ENCODE results near the gene VAMP8. TPM values are rescaled to one million over a fixed set of nuclear protein-coding genes. Genes with fewer than 3 reads are reported as not detected.

Gene VAMP8
- total RNA-seq, 4 donors from 2014 or later: 78.8 to 144 (median 93.8) TPM

DNA sequence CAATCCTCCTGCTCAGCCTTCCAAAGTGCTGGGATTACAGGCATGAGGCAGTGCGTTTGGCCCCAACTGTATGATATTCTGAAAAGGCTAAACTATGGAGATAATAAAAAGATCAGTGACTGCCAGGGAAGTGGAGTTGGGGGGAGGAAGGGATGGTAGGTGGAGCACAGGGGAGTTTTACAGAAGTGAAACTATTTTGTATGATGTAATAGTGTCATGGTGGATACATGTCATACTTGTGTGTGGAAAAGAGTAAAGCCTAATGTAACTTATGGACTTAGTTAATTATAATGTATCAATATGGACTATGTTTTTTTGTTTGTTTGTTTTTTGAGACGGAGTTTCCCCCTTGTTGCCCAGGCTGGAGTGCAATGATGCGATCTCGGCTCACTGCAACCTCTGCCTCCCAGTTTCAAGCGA is 13.2 kb upstream of the VAMP8 start:
- intact Hi-C loops (cut with DNase I): no loop called here
- DNase-seq: no peak
- Histone ChIP-seq H3K27me3 (no peaks in the 10 kb centered on the region), H3K4me1 (peaks cover 16 to 25% (median 16%) of the 10 kb centered on the region in 3 donors), H3K27ac (no peak overlapping the region), H3K36me3 (peaks cover 0 to 2% (median 0%) of the 10 kb centered on the region in 3 donors), H3K9me3 (no peaks in the 10 kb centered on the region), H3K4me3 (no peak overlapping the region)
- TF ChIP-seq, protein P1, sequence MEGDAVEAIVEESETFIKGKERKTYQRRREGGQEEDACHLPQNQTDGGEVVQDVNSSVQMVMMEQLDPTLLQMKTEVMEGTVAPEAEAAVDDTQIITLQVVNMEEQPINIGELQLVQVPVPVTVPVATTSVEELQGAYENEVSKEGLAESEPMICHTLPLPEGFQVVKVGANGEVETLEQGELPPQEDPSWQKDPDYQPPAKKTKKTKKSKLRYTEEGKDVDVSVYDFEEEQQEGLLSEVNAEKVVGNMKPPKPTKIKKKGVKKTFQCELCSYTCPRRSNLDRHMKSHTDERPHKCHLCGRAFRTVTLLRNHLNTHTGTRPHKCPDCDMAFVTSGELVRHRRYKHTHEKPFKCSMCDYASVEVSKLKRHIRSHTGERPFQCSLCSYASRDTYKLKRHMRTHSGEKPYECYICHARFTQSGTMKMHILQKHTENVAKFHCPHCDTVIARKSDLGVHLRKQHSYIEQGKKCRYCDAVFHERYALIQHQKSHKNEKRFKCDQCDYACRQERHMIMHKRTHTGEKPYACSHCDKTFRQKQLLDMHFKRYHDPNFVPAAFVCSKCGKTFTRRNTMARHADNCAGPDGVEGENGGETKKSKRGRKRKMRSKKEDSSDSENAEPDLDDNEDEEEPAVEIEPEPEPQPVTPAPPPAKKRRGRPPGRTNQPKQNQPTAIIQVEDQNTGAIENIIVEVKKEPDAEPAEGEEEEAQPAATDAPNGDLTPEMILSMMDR (IDR thresholded peaks at IDR 0.05): no peak
- 81 to 86% methylated on average over 5 of the region's 5 CpGs for WGBS, 2 donors

DNA sequence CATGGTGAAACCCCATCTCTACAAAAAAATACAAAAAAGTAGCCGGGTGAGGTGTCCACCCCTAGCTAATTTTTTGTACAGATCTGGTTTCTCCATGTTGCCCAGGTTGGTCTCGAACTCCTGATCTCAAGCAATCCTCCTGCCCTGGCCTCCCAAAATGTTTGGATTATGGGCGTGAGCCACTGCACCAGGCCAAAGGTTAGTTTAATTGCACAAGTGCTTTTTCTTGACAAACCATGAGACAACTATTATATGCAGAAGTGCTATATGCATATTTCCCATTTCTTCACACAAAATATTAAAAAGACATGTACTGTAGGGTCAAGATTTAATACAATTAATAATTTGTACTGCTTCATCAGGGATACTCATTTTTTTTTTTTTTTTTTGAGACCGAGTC is 11.1 kb upstream of the VAMP8 start:
- Histone ChIP-seq H3K27me3 (no peaks in the 10 kb centered on the region), H3K36me3 (no peaks in the 10 kb centered on the region), H3K4me3 (no peak overlapping the region), H3K9me3 (no peaks in the 10 kb centered on the region), H3K27ac (no peak overlapping the region), H3K4me1 (peaks cover 0 to 7% (median 4%) of the 10 kb centered on the region in 3 donors)
- no peak for DNase-seq
- TF ChIP-seq, protein P1 (IDR thresholded peaks at IDR 0.05): no peak
- no peak for TF ChIP-seq POLR2A (IDR thresholded peaks at IDR 0.05)
- intact Hi-C loops (cut with DNase I): no loop called here
- WGBS, 2 donors: 82% methylated on average over 4 of the region's 4 CpGs

DNA sequence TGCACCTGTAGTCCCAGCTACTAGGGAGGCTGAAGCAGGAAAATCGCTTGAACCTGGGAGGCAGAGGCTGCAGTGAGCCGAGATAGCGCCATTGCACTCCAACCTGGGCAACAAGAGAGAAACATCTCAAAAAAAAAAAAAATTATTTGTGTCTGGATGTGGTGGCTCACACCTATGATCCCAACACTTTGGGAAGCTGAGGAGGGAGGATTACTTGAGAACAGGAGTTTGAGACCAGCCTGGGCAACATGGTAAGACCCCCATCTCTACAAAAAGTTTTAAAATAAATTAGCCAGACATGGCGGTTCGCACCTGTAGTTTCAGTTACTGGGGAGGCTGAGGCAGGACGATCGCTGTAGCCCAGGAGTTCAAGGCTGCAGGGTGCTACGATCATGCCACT is 1.6 kb upstream of the VAMP8 start:
- no peaks in the 10 kb centered on the region for H3K27me3 ChIP-seq
- no peak for TF ChIP-seq POLR2A (IDR thresholded peaks at IDR 0.05)
- intact Hi-C loops (cut with DNase I): no loop called here
- peak overlapping the region in 1 of 4 donors; percentile 95 for H3K27ac ChIP-seq
- H3K36me3 ChIP-seq: peaks cover 0 to 7% (median 0%) of the 10 kb centered on the region in 3 donors
- peaks cover 24 to 50% (median 24%) of the 10 kb centered on the region in 3 donors for H3K4me1 ChIP-seq
- H3K9me3 ChIP-seq: no peaks in the 10 kb centered on the region
- DNase-seq: no peak
- WGBS, 2 donors: 93% methylated on average over 8 of the region's 8 CpGs
- no peak overlapping the region for H3K4me3 ChIP-seq

DNA sequence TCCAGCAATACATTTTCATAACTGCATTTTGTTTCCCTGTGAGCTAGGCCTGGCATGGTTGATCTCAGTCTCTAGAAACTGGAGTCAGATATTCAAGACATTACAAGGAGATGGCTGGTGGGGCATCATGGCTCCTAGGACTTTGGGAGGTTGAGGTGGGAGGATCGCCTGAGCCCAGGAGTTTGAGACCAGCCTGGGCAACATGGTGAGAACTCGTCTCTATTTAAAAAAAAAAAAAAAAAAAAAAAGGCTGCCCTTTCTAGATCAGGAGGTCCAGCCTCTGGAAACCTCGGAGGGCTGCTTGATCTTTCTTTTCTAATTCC is 362 bp upstream of the VAMP8 start:
- no peak for DNase-seq
- 18 to 33% methylated on average over 2 to 3 of the region's 3 CpGs for WGBS, 2 donors
- intact Hi-C loops (cut with DNase I): no loop called here
- H3K4me3 ChIP-seq: peak overlapping the region in 3 of 4 donors; percentile 59 to 70 (median 61)
- H3K4me1 ChIP-seq: peaks cover 24 to 55% (median 24%) of the 10 kb centered on the region in 3 donors
- peaks cover 0 to 20% (median 0%) of the 10 kb centered on the region in 3 donors for H3K36me3 ChIP-seq
- H3K27me3 ChIP-seq: no peaks in the 10 kb centered on the region
- no peaks in the 10 kb centered on the region for H3K9me3 ChIP-seq
- H3K27ac ChIP-seq: peak overlapping the region; percentile 93 to 95 (median 94)
- no peak for TF ChIP-seq POLR2A (IDR thresholded peaks at IDR 0.05)
- TF ChIP-seq, protein P1 (IDR thresholded peaks at IDR 0.05): no peak

DNA sequence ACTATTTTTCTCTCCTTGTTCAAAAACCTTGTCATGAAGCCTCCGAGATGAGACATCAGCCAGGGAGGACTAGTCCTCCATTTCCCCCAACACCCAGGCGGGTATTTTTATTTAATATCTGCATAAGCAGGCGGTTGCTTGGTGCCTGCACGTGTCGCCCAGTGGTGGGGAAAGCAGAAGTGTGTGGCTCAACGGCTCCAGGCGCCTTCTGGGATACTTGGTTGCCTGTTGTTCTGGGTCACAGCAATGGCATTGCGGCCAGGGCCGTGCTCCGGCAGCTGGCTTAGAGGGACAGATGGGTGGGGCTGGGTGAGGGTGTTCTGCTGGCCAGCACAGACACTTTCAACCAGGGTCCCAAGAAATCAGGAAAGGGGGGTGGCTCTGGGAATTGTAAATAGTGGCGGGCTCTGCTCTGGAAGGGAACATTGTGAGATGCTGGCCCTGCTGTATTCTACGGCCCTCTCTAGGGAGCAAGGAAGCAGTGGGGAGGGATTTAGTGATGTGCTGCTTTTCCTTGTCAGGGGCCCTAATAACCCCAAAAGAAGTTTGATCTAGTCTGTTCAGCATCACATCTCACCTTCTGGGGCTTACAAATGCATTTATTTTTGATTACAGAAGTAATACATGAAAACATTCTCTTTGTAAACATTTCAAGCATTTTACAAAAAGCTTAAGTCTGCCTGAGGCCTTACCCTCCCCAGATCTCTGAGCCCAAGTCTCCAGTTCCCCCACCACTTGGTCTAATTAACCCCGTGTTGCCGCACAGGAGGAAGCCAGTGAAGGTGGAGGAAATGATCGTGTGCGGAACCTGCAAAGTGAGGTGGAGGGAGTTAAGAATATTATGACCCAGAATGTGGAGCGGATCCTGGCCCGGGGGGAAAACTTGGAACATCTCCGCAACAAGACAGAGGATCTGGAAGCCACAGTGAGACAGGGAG is 1.1 kb downstream of the VAMP8 start:
- no peak for DNase-seq
- peaks cover 0 to 33% (median 0%) of the 10 kb centered on the region in 3 donors for H3K36me3 ChIP-seq
- no peaks in the 10 kb centered on the region for H3K9me3 ChIP-seq
- H3K4me1 ChIP-seq: peaks cover 24 to 59% (median 29%) of the 10 kb centered on the region in 3 donors
- no peaks in the 10 kb centered on the region for H3K27me3 ChIP-seq
- intact Hi-C loops (cut with DNase I): no loop called here
- peak overlapping the region; percentile 51 to 70 (median 60) for H3K4me3 ChIP-seq
- TF ChIP-seq, protein P1 (IDR thresholded peaks at IDR 0.05): no peak
- TF ChIP-seq POLR2A (IDR thresholded peaks at IDR 0.05): peak in 1 of 4 donors; percentile 25
- 16 to 17% methylated on average over 9 to 19 of the region's 19 CpGs for WGBS, 2 donors
- peak overlapping the region; percentile 93 to 95 (median 94) for H3K27ac ChIP-seq
